Fibroblast of lung (primary cell): Measurements from ENCODE around the gene ISG15. TPM values are rescaled to one million over a fixed set of nuclear protein-coding genes. Genes with fewer than 3 reads are reported as not detected.
"Not testable (repeated sequence)": the region's sequence is repeated elsewhere in the genome, so short reads cannot be mapped to it uniquely, and the experiment has no call there.

Experiments used
- DNase-seq, 2 donors: peaks; one replicate each; pipeline versions ENCODE4 v3.0.0 to v3.0.0-alpha.2; 2010; ENCODE audit warnings: low read depth in 2 of 2
- H2AFZ ChIP-seq: 2 replicates; pipeline ENCODE4 v1.5.1; 2012; ENCODE audit warnings: low read length, control low read depth, inconsistent platforms
- H3K27ac ChIP-seq: 2 replicates; pipeline ENCODE4 v1.5.1; 2011; ENCODE audit warnings: low read length, control low read depth; ENCODE audit not compliant: insufficient read depth
- H3K27me3 ChIP-seq: 2 replicates; pipeline ENCODE4 v1.5.1; 2011; ENCODE audit warnings: mild to moderate bottlenecking, low read length; ENCODE audit not compliant: control insufficient read depth, insufficient read depth
- H3K36me3 ChIP-seq: 2 replicates; pipeline ENCODE4 v1.5.1; 2011; ENCODE audit warnings: low read length; ENCODE audit not compliant: control insufficient read depth, insufficient read depth
- H3K4me1 ChIP-seq: 2 replicates; pipeline ENCODE4 v1.5.1; 2011; ENCODE audit warnings: low read length; ENCODE audit not compliant: control insufficient read depth, insufficient read depth; ENCODE audit errors: extremely low read depth
- H3K4me2 ChIP-seq: 2 replicates; pipeline ENCODE4 v1.5.1; 2011; ENCODE audit warnings: low read length, control low read depth; ENCODE audit not compliant: insufficient read depth; ENCODE audit errors: extremely low read depth
- H3K4me3 ChIP-seq, 4 experiments: fragments of 200-600 bp in 1 of 4; sonication (generic) in 1 of 4; replicated peaks in 1 of 4; 2 replicates each; pipeline ENCODE4 v1.5.1; 2011 to 2016; ENCODE audit warnings: low read length in 4 of 4, low read depth in 3 of 4, mild to moderate bottlenecking in 3 of 4, control low read depth in 2 of 4, inconsistent platforms in 1 of 4, mixed read lengths in 1 of 4; ENCODE audit not compliant: insufficient read depth in 1 of 4; ENCODE audit errors: control extremely low read depth in 1 of 4
- H3K79me2 ChIP-seq: 2 replicates; pipeline ENCODE4 v1.5.1; 2012; ENCODE audit warnings: mild to moderate bottlenecking, low read length, inconsistent platforms; ENCODE audit not compliant: control insufficient read depth, insufficient read depth
- H3K9ac ChIP-seq: 2 replicates; pipeline ENCODE4 v1.5.1; 2011; ENCODE audit warnings: mild to moderate bottlenecking, low read length, control low read depth; ENCODE audit not compliant: insufficient read depth
- H3K9me3 ChIP-seq: 2 replicates; pipeline ENCODE4 v1.5.1; 2012; ENCODE audit warnings: low read depth, low read length; ENCODE audit not compliant: control insufficient read depth, insufficient read depth
- H4K20me1 ChIP-seq: 2 replicates; pipeline ENCODE4 v1.5.1; 2011; ENCODE audit warnings: low read length; ENCODE audit not compliant: control insufficient read depth, insufficient read depth; ENCODE audit errors: extremely low read depth
- CTCF ChIP-seq, 2 donors: IDR thresholded peaks in 1 of 2; conservative IDR thresholded peaks in 1 of 2; 1 replicate in 1 of 2; 2 replicates in 1 of 2; pipeline ENCODE4 v1.5.1; 2011 to 2012; ENCODE audit warnings: low read length in 2 of 2, control low read depth in 1 of 2, inconsistent platforms in 1 of 2, low read depth in 1 of 2, mild to moderate bottlenecking in 1 of 2
- EZH2 ChIP-seq: IDR thresholded peaks from 2 replicates; pipeline ENCODE4 v1.5.1; 2012; ENCODE audit warnings: low read length, control low read depth, mild to moderate bottlenecking; ENCODE audit errors: missing control alignments
- polyA plus RNA-seq, 2 donors: library from polyadenylated mRNA; depleted of rRNA in 1 of 2; stranded (reverse) in 1 of 2; unstranded in 1 of 2; fragments of >200 nt; gene quantifications; 2 replicates each; pipeline ENCODE4 v1.2.1, GENCODE V29; 2011 to 2012; ENCODE audit warnings: missing spikeins in 1 of 2
- total RNA-seq: library from RNA; depleted of rRNA; stranded (reverse); fragments of >200 nt; gene quantifications from 2 replicates; pipeline ENCODE4 v1.2.1, GENCODE V29; 2014

ISG15 gene
- total and polyA plus RNA-seq, 2 donors (not counting 1 experiment from before 2014, with no cell fraction given): 24.2 to 93.3 TPM

GRCh38 chr1:1011396-1011949, 1.8 kb upstream of the ISG15 start:
- no peak overlapping the region for H3K4me3 ChIP-seq
- no peaks in the 10 kb centered on the region for H3K9me3 ChIP-seq
- no peak overlapping the region for H3K9ac ChIP-seq
- H3K27ac ChIP-seq: no peak overlapping the region
- H2AFZ ChIP-seq: no peak overlapping the region
- no peaks in the 10 kb centered on the region for H4K20me1 ChIP-seq
- DNase-seq: no peak
- H3K79me2 ChIP-seq: no peaks in the 10 kb centered on the region
- no peak overlapping the region for H3K4me2 ChIP-seq
- no peaks in the 10 kb centered on the region for H3K27me3 ChIP-seq
- H3K36me3 ChIP-seq: no peaks in the 10 kb centered on the region
- TF ChIP-seq CTCF (conservative IDR thresholded peaks at IDR 0.05 in 1 of 2, IDR thresholded peaks at IDR 0.05 in 1 of 2; ENCODE audit: low read depth in 1 of 2, low read length in 2 of 2): no peak
- TF ChIP-seq EZH2: no peak
- H3K4me1 ChIP-seq: peaks cover 3% of the 10 kb centered on the region

- not testable (repeated sequence) for DNase-seq, H3K36me3 ChIP-seq, H4K20me1 ChIP-seq, H3K4me1 ChIP-seq, H3K9me3 ChIP-seq, H3K27me3 ChIP-seq, H3K79me2 ChIP-seq
- Histone ChIP-seq H3K9ac (peak overlapping the region; percentile 1), H3K27ac (peak overlapping the region; percentile 89), H3K4me2 (peak overlapping the region; percentile 18), H3K4me3 (peak overlapping the region; percentile 40 to 89 (median 88)), H2AFZ (peak overlapping the region; percentile 81)
These were observed 577 bp upstream of the ISG15 start for GRCh38 chr1:1012736-1013104.

GRCh38 chr1:1013922-1014648, 788 bp downstream of the ISG15 start:
- Histone ChIP-seq H3K9me3 (no peaks in the 10 kb centered on the region), H4K20me1 (no peaks in the 10 kb centered on the region), H3K27ac (peak overlapping the region; percentile 89), H3K9ac (peak overlapping the region; percentile 79), H2AFZ (peak overlapping the region; percentile 82), H3K36me3 (no peaks in the 10 kb centered on the region), H3K4me2 (peak overlapping the region; percentile 99), H3K27me3 (no peaks in the 10 kb centered on the region), H3K79me2 (no peaks in the 10 kb centered on the region), H3K4me3 (peak overlapping the region; percentile 40 to 89 (median 88)), H3K4me1 (peaks cover 3% of the 10 kb centered on the region)
- peak in 1 of 2 donors; percentile 27 for DNase-seq
- TF ChIP-seq EZH2: no peak
- TF ChIP-seq CTCF (conservative IDR thresholded peaks at IDR 0.05 in 1 of 2, IDR thresholded peaks at IDR 0.05 in 1 of 2; ENCODE audit: low read depth in 1 of 2, low read length in 2 of 2): no peak
